Transverse colon (tissue), 4 donors: Measurements from ENCODE around the gene NPAS3. TPM values are rescaled to one million over a fixed set of nuclear protein-coding genes. Genes with fewer than 3 reads are reported as not detected.

ENCODE experiments used
- DNase-seq: peaks from one replicate; pipeline ENCODE4 v3.0.0-alpha.2; 2019
- H3K27ac ChIP-seq, 4 donors: fragments of 200-600 bp; sonication (generic); 2 replicates each; pipeline ENCODE4 v1.5.1; 2016 to 2018; ENCODE audit warnings: inconsistent platforms in 4 of 4
- H3K27me3 ChIP-seq: fragments of 200-600 bp; sonication (generic); 2 replicates; pipeline ENCODE4 v1.5.1; 2017; ENCODE audit warnings: inconsistent platforms
- H3K36me3 ChIP-seq, 4 donors: fragments of 200-600 bp; sonication (generic); 2 replicates each; pipeline ENCODE4 v1.5.1; 2017 to 2019; ENCODE audit warnings: inconsistent platforms in 4 of 4
- H3K4me1 ChIP-seq, 4 donors: fragments of 200-600 bp; sonication (generic); 2 replicates each; pipeline ENCODE4 v1.5.1; 2017 to 2020; ENCODE audit warnings: inconsistent platforms in 4 of 4
- H3K4me3 ChIP-seq, 4 donors: fragments of 200-600 bp; sonication (generic); 1 replicate in 1 of 4; 2 replicates in 3 of 4; pipeline versions ENCODE4 v1.5.1 to v1.6.1; 2017 to 2019; ENCODE audit warnings: inconsistent platforms in 4 of 4
- H3K9me3 ChIP-seq, 2 donors: fragments of 200-600 bp; sonication (generic); 2 replicates each; pipeline ENCODE4 v1.5.1; 2017 to 2019; ENCODE audit warnings: inconsistent platforms in 2 of 2
- CTCF ChIP-seq, 5 experiments: fragments of 200-600 bp in 3 of 5; fragments of 450-650 bp in 2 of 5; sonication (generic) in 3 of 5; IDR thresholded peaks; 1 replicate in 2 of 5; 2 replicates in 3 of 5; pipeline ENCODE4 v1.5.1; 2016 to 2017; ENCODE audit warnings: antibody characterized with exemption in 5 of 5, inconsistent platforms in 3 of 5, mild to moderate bottlenecking in 2 of 5, moderate library complexity in 1 of 5
- EP300 ChIP-seq: sonication (generic); formaldehyde crosslinking; IDR thresholded peaks from one replicate; pipeline ENCODE4 v1.6.1; 2017; ENCODE audit warnings: antibody characterized with exemption, low read depth
- POLR2A ChIP-seq: fragments of 450-650 bp; IDR thresholded peaks from one replicate; pipeline ENCODE4 v1.6.1; 2016; ENCODE audit warnings: antibody characterized with exemption, mild to moderate bottlenecking, moderate library complexity
- POLR2AphosphoS5 ChIP-seq, 3 donors: sonication (generic); formaldehyde crosslinking; IDR thresholded peaks; one replicate each; pipeline ENCODE4 v1.6.1; 2016; ENCODE audit warnings: antibody characterized with exemption in 3 of 3
- WGBS, 2 donors: methylation state at CpG; one replicate each; pipeline ENCODE4 v1.1.5; 2018; ENCODE audit warnings: low coverage in 1 of 2; 5-methylcytosine and 5-hydroxymethylcytosine counted together
- in situ Hi-C, 4 donors: fragments of 200-750 bp; cut with MboI; loops; one replicate each; pipeline versions ENCODE4 v1.15.0 to v1.15.1; 2017; ENCODE audit warnings: low sequenced_read_pairs in 3 of 4, low pct_ligation_motif_present in 1 of 4, low pct_unique_long_range_greater_than_20kb in 1 of 4
- intact Hi-C: fragments of 100-400 bp; cut with DNase I; formaldehyde crosslinking; loops from one replicate; pipeline ENCODE4 v1.15.1; 2023; ENCODE audit warnings: low total_unique reads
- total RNA-seq, 4 donors: library from RNA; depleted of rRNA; stranded (reverse); fragments of >200 nt; gene quantifications; one replicate each; pipeline ENCODE4 v1.1.0, GENCODE V29; 2016

Gene NPAS3
- total RNA-seq, 4 donors from 2014 or later, result 0.96 to 6.4 (median 1.8) TPM

GRCh38 chr14:33717866-33718265 lies 779.2 kb downstream of the NPAS3 start:
- no peak for TF ChIP-seq POLR2A
- no peak for TF ChIP-seq POLR2AphosphoS5 (IDR thresholded peaks at IDR 0.05)
- no peak for TF ChIP-seq CTCF (IDR thresholded peaks at IDR 0.05)
- TF ChIP-seq EP300, result no peak
- no peak for DNase-seq
- Histone ChIP-seq H3K4me3 (no peak overlapping the region), H3K36me3 (no peaks in the 10 kb centered on the region), H3K27ac (no peak overlapping the region), H3K4me1 (no peaks in the 10 kb centered on the region), H3K9me3 (no peaks in the 10 kb centered on the region), H3K27me3 (no peaks in the 10 kb centered on the region)
- in situ Hi-C loops (no loop called here), intact Hi-C loops (no loop called here)
- 81 to 94% methylated on average over 4 of the region's 4 CpGs for WGBS, 2 donors

- H3K36me3 ChIP-seq, result no peaks in the 10 kb centered on the region
- no peak for TF ChIP-seq POLR2A
- WGBS, 2 donors, result 78 to 91% methylated on average over 3 to 4 of the region's 4 CpGs
- H3K27me3 ChIP-seq, result no peaks in the 10 kb centered on the region
- no peaks in the 10 kb centered on the region for H3K9me3 ChIP-seq
- in situ Hi-C loops (no loop called here), intact Hi-C loops (loop anchor here (10.0 kb wide), 1 partner anchor 1824 kb away; no protein-coding TSS in a partner anchor)
- DNase-seq, result no peak
- no peak overlapping the region for H3K4me3 ChIP-seq
- no peaks in the 10 kb centered on the region for H3K4me1 ChIP-seq
- H3K27ac ChIP-seq, result no peak overlapping the region
These were observed 781.7 kb downstream of the NPAS3 start for GRCh38 chr14:33720284-33720787.

DNA sequence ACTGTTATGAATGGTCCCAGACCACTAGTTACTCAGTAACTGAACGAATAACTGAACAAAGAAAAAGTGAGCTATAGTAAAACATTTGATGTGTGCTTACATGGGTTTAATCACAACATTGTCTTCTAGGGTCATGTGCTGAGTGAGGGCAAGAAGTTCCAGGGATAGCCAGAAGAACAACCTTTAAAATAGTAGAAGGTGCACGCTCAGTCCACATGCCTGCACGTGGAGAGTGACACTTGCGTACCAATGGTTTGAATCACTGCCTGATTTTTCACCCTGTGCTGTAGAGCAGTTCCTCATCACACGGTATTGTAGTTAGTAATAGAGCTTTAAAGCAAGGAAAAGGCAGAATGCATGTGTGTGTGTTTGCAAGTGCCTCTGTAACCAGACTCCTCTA lies 788.0 kb downstream of the NPAS3 start:
- Histone ChIP-seq H3K36me3 (no peaks in the 10 kb centered on the region), H3K27me3 (no peaks in the 10 kb centered on the region), H3K4me1 (no peaks in the 10 kb centered on the region), H3K27ac (no peak overlapping the region), H3K9me3 (no peaks in the 10 kb centered on the region), H3K4me3 (no peak overlapping the region)
- in situ Hi-C loops (no loop called here), intact Hi-C loops (loop anchor here (10.0 kb wide), 1 partner anchor 1818 kb away; no protein-coding TSS in a partner anchor)
- no peak for DNase-seq
- no peak for TF ChIP-seq POLR2A
- TF ChIP-seq POLR2AphosphoS5 (IDR thresholded peaks at IDR 0.05), result no peak
- TF ChIP-seq CTCF (IDR thresholded peaks at IDR 0.05), result no peak
- WGBS, 2 donors, result 68 to 81% methylated on average over 5 of the region's 5 CpGs

DNA sequence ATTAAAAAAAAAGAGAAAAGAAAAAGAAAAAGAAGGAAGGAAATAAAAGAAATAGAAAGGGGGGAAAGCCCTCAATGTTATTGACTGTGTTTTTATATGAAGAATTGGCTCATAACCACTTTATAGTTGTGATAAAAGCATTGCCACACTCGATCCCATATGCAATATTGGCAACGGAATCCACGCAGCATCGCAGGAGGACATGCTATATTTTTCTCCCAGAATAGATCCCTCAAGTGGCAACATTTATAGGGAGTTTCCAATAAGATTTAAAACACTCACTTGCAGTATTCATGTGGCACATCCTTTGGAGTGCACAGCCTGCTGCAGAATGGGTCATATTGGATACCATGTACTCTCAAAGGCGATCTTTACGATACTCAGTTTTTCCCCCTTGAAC lies 788.9 kb downstream of the NPAS3 start:
- Histone ChIP-seq H3K36me3 (no peaks in the 10 kb centered on the region), H3K4me1 (no peaks in the 10 kb centered on the region), H3K27me3 (no peaks in the 10 kb centered on the region), H3K9me3 (no peaks in the 10 kb centered on the region), H3K4me3 (no peak overlapping the region), H3K27ac (no peak overlapping the region)
- in situ Hi-C loops, result no loop called here
- no peak for DNase-seq
- WGBS, 2 donors, result 72 to 78% methylated on average over 6 of the region's 6 CpGs
- TF ChIP-seq POLR2AphosphoS5 (IDR thresholded peaks at IDR 0.05) (no peak), POLR2A (no peak), CTCF (IDR thresholded peaks at IDR 0.05) (no peak), EP300 (no peak)
- intact Hi-C loops, result loop anchor here (10.0 kb wide), 1 partner anchor 1817 kb away; no protein-coding TSS in a partner anchor

DNA sequence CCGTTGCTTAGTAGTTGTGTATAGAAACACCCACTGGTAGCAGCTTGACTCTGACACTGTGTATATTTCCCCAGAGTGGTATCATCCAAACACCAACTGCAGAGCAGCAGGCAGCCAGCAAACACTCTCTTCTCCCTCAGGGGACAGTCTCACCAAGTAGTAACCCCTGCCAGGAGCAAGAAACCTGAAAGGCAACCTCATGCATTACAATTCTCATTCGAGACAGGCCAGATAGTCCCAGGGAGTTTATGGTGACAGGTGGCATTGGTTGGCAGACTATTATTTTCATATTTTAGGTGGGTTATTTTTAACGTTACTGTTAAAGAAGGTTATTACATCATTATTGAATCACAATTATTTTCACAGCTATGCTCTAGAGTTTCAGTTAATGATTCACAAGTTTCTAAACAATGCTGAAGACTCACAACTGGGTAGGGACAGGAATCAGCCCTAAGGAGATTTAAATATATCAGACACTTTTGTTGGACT lies 789.4 kb downstream of the NPAS3 start:
- H3K4me1 ChIP-seq, result no peaks in the 10 kb centered on the region
- no peak for DNase-seq
- intact Hi-C loops (loop anchor here (10.0 kb wide), 1 partner anchor 1817 kb away; no protein-coding TSS in a partner anchor), in situ Hi-C loops (no loop called here)
- 66 to 67% methylated on average over 2 to 3 of the region's 3 CpGs for WGBS, 2 donors
- no peak overlapping the region for H3K27ac ChIP-seq
- no peak for TF ChIP-seq POLR2AphosphoS5 (IDR thresholded peaks at IDR 0.05)
- no peak for TF ChIP-seq EP300
- no peak for TF ChIP-seq POLR2A
- H3K36me3 ChIP-seq, result no peaks in the 10 kb centered on the region
- H3K27me3 ChIP-seq, result no peaks in the 10 kb centered on the region
- no peaks in the 10 kb centered on the region for H3K9me3 ChIP-seq
- H3K4me3 ChIP-seq, result no peak overlapping the region
